PC-3 (cell line): ENCODE measurements around the gene IGSF8. TPM values are rescaled to one million over a fixed set of nuclear protein-coding genes. Genes with fewer than 3 reads are reported as not detected.
A peak's percentile ranks its signal among the peaks of the same experiment; 100 is the strongest.

Experiments
- ATAC-seq: fragments of 200-7000 bp; cut with Tn5 transposase; 2 replicates; pipeline ENCODE4 v1.9.1; 2020; ENCODE audit warnings: mild to moderate bottlenecking, moderate library complexity
- BruUV-seq: library from RNA; stranded (reverse); fragments of 400-500 nt; replicated peaks from 2 replicates; lab custom pipeline; 2021; lab: Mats Ljungman, UMichigan
- CTCF ChIA-PET: fragments of 300-600 bp; sonication (Branson Sonifier 250); formaldehyde crosslinking; loops from one replicate; lab custom pipeline; 2022; ENCODE audit warnings: antibody characterized with exemption; lab: Charles Lee
- POLR2A ChIA-PET: fragments of 300-600 bp; sonication (Branson Sonifier 250); formaldehyde crosslinking; loops from one replicate; lab custom pipeline; 2022; ENCODE audit warnings: antibody characterized with exemption; ENCODE audit not compliant: unreplicated experiment; lab: Charles Lee
- DNase-seq: peaks from one replicate; pipeline ENCODE4 v3.0.0-alpha.2; 2015
- H2AFZ ChIP-seq: fragments of 300-600 bp; sonication (generic); 2 replicates; pipeline ENCODE4 v1.6.0; 2016; ENCODE audit warnings: antibody characterized with exemption, low read length
- H3F3A ChIP-seq: fragments of 300-600 bp; sonication (generic); one replicate; pipeline ENCODE4 v1.6.0; 2017; ENCODE audit warnings: antibody characterized with exemption, low read length, control low read depth, mild to moderate bottlenecking; ENCODE audit not compliant: unreplicated experiment
- H3K27ac ChIP-seq: fragments of 300-600 bp; sonication (generic); 2 replicates; pipeline ENCODE4 v1.5.1; 2016; ENCODE audit warnings: mild to moderate bottlenecking, low read length
- H3K27me3 ChIP-seq: fragments of 300-600 bp; sonication (generic); 2 replicates; pipeline ENCODE4 v1.6.1; 2016; ENCODE audit warnings: low read length, mixed read lengths
- H3K36me3 ChIP-seq: fragments of 300-600 bp; sonication (generic); 2 replicates; pipeline ENCODE4 v1.6.1; 2016; ENCODE audit warnings: low read depth, mixed run types, low read length, mixed read lengths
- H3K4me1 ChIP-seq: fragments of 300-600 bp; sonication (generic); 2 replicates; pipeline ENCODE4 v1.5.1; 2016; ENCODE audit warnings: low read length; ENCODE audit not compliant: insufficient read depth
- H3K4me2 ChIP-seq: fragments of 300-600 bp; sonication (generic); 2 replicates; pipeline ENCODE4 v1.6.0; 2016; ENCODE audit warnings: low read length
- H3K4me3 ChIP-seq: fragments of 300-600 bp; sonication (generic); 2 replicates; pipeline ENCODE4 v1.5.1; 2016; ENCODE audit warnings: mild to moderate bottlenecking, low read length, mixed read lengths
- H3K79me2 ChIP-seq: fragments of 300-600 bp; sonication (generic); 2 replicates; pipeline ENCODE4 v1.6.1; 2017; ENCODE audit warnings: low read length, mixed read lengths
- H3K9ac ChIP-seq: fragments of 300-600 bp; sonication (generic); 2 replicates; pipeline ENCODE4 v1.6.0; 2016; ENCODE audit warnings: mild to moderate bottlenecking, low read length
- H3K9me2 ChIP-seq: fragments of 300-600 bp; sonication (generic); replicated peaks from 2 replicates; pipeline ENCODE4 v1.6.1; 2016; ENCODE audit warnings: mixed run types, low read length, mixed read lengths
- H3K9me3 ChIP-seq: fragments of 300-600 bp; sonication (generic); 2 replicates; pipeline ENCODE4 v1.6.1; 2016; ENCODE audit warnings: low read length, mixed read lengths
- H4K20me1 ChIP-seq: fragments of 300-600 bp; sonication (generic); 2 replicates; pipeline ENCODE4 v1.6.1; 2016; ENCODE audit warnings: low read length, mixed read lengths
- EZH2 ChIP-seq: fragments of 300-600 bp; sonication (generic); IDR thresholded peaks from one replicate; pipeline ENCODE4 v1.6.1; 2017; ENCODE audit warnings: antibody characterized with exemption, mild to moderate bottlenecking, low read length; ENCODE audit not compliant: unreplicated experiment
- EZH2phosphoT487 ChIP-seq: fragments of 300-600 bp; sonication (generic); IDR thresholded peaks from 2 replicates; pipeline ENCODE4 v1.6.1; 2018; ENCODE audit warnings: mild to moderate bottlenecking, antibody characterized with exemption, low read length, borderline replicate concordance
- intact Hi-C: fragments of 100-400 bp; cut with micrococcal nuclease; formaldehyde crosslinking; loops from 2 replicates; pipeline ENCODE4 v1.9.0; 2023
- total RNA-seq: library from RNA; depleted of rRNA; stranded (reverse); fragments of >200 nt; gene quantifications from 2 replicates; pipeline ENCODE4 v1.2.3, GENCODE V29; 2014
- TF ChIP-seq, protein P1 (sequence below): fragments of 300-600 bp; sonication (generic); conservative IDR thresholded peaks from 2 replicates; pipeline ENCODE4 v1.5.1; 2017; ENCODE audit warnings: antibody characterized with exemption, low read depth, mild to moderate bottlenecking, low read length

IGSF8 gene
- total RNA-seq, 1 experiment from 2014 or later = 37.1 TPM

DNA sequence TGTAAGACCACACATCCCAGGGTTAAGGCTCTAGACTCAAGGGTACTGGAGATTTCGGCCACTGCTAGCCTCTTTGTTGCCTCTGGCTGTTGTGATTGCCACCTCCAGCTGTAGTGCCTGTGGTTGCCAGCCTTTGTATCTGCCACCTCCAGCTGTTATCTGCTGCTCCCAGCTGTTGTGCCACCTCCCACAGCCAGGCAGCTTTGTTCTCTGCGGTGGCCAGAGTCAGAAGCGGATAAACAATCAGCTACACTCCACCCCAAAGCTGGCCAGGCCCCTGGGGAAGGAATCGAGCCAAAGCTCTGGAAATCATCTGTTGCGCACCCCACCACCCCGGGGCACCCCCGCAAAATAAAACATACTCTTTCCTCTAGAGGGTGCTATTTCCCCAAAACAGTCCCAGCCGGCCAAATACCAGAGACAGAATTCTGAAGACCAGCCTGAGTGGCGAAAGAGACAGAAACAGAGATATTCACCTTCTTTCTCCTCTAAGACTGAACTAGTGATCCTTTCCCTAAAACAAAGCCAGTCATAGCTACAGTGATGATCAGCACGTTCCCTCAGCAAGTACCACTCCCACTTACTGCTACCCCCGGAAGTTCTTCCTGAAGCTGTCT is 51.8 kb downstream of the IGSF8 start:
- ATAC-seq = peak; percentile 84
- Histone ChIP-seq H3F3A (no peaks in the 10 kb centered on the region), H3K9me3 (no peaks in the 10 kb centered on the region), H3K27me3 (peaks cover 40% of the 10 kb centered on the region), H3K4me2 (peak overlapping the region; percentile 29; the same call in 1 of the 2 replicates), H3K9me2 (no peaks in the 10 kb centered on the region), H3K4me1 (no peaks in the 10 kb centered on the region), H2AFZ (peak overlapping the region; percentile 46; the same call in 1 of the 2 replicates), H3K4me3 (no peak overlapping the region), H3K27ac (no peak overlapping the region), H4K20me1 (no peaks in the 10 kb centered on the region), H3K79me2 (no peaks in the 10 kb centered on the region), H3K9ac (no peak overlapping the region), H3K36me3 (no peaks in the 10 kb centered on the region)
- DNase-seq = peak; percentile 58
- ChIA-PET CTCF (interaction anchor here (0.6 to 1.4 kb wide), 6 partner anchors 24 to 1106 kb away, joined by 3 to 7 read pairs (median 4); no protein-coding TSS in a partner anchor), POLR2A (no interaction called here)
- intact Hi-C loops = loop anchor here (1.0 kb wide), 1 partner anchor 38 kb away; no protein-coding TSS in a partner anchor
- BruUV-seq = no TSS peak
- TF ChIP-seq, protein P1, sequence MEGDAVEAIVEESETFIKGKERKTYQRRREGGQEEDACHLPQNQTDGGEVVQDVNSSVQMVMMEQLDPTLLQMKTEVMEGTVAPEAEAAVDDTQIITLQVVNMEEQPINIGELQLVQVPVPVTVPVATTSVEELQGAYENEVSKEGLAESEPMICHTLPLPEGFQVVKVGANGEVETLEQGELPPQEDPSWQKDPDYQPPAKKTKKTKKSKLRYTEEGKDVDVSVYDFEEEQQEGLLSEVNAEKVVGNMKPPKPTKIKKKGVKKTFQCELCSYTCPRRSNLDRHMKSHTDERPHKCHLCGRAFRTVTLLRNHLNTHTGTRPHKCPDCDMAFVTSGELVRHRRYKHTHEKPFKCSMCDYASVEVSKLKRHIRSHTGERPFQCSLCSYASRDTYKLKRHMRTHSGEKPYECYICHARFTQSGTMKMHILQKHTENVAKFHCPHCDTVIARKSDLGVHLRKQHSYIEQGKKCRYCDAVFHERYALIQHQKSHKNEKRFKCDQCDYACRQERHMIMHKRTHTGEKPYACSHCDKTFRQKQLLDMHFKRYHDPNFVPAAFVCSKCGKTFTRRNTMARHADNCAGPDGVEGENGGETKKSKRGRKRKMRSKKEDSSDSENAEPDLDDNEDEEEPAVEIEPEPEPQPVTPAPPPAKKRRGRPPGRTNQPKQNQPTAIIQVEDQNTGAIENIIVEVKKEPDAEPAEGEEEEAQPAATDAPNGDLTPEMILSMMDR = peak; percentile 90
- no peak for TF ChIP-seq EZH2

DNA sequence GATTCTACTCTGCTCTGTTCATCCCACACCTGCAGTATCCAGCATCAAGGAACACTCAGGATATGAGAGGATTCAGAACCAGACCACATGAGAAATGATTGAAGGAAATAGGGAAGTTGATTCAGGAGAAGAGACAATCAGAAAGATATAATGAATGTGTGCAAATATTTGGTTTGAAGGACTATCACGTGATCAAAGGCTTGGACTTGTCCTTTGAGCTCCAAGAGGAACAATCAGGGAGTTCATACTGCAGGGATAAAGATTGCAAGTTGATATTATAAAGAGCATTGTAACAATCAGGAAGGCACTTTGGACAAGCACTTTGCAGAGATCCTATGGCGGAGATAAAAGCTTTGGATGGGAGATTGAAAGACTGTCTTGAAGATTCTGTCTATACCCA is 52.8 kb downstream of the IGSF8 start:
- ChIA-PET POLR2A (no interaction called here), CTCF (interaction anchor here (0.6 to 1.2 kb wide), 3 partner anchors 10 to 331 kb away, joined by 3 to 7 read pairs (median 5); no protein-coding TSS in a partner anchor)
- Histone ChIP-seq H3K79me2 (no peaks in the 10 kb centered on the region), H3K9me3 (no peaks in the 10 kb centered on the region), H3K27ac (no peak overlapping the region), H3K27me3 (peaks cover 34% of the 10 kb centered on the region; the same call in 1 of the 2 replicates), H3F3A (no peaks in the 10 kb centered on the region), H2AFZ (no peak overlapping the region), H3K4me1 (no peaks in the 10 kb centered on the region), H3K4me2 (no peak overlapping the region), H3K36me3 (no peaks in the 10 kb centered on the region), H3K9ac (no peak overlapping the region), H4K20me1 (no peaks in the 10 kb centered on the region), H3K4me3 (no peak overlapping the region), H3K9me2 (no peaks in the 10 kb centered on the region)
- no TSS peak for BruUV-seq
- intact Hi-C loops = loop anchor here (1.0 kb wide), 1 partner anchor 39 kb away; no protein-coding TSS in a partner anchor
- DNase-seq (no peak), ATAC-seq (no peak)
- TF ChIP-seq, protein P1 = no peak
- TF ChIP-seq EZH2 (no peak), EZH2phosphoT487 (no peak)

DNA sequence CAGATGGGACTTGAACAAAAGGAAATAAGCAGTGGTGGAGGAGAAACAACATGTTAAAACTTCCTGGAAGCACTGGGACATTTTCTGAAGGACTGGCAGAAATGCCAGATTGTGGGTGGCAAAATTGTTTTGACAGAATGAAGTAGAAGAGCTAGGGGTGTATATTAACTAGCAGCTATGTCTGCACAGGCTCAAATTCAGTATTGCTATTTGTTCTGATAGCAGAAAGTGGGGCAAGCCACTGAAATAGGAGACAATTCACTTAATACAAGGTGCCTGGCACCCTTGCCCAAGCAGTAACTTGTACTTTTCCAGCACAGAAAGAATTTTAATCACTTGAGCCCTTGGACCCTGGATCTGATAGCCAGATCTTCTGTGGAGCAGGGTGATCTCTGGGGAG is 54.9 kb downstream of the IGSF8 start:
- ChIA-PET CTCF (no interaction called here), POLR2A (no interaction called here)
- Histone ChIP-seq H3K79me2 (no peaks in the 10 kb centered on the region), H3K4me2 (no peak overlapping the region), H3K27ac (no peak overlapping the region), H3K9ac (no peak overlapping the region), H3K4me1 (no peaks in the 10 kb centered on the region), H3K4me3 (no peak overlapping the region), H3F3A (no peaks in the 10 kb centered on the region), H3K27me3 (peaks cover 26% of the 10 kb centered on the region; the same call in 1 of the 2 replicates), H3K9me3 (no peaks in the 10 kb centered on the region), H4K20me1 (no peaks in the 10 kb centered on the region), H3K36me3 (no peaks in the 10 kb centered on the region), H2AFZ (no peak overlapping the region), H3K9me2 (no peaks in the 10 kb centered on the region)
- ATAC-seq (no peak), DNase-seq (no peak)
- BruUV-seq = no TSS peak
- TF ChIP-seq EZH2phosphoT487 (no peak), EZH2 (no peak)
- TF ChIP-seq, protein P1 = no peak
- intact Hi-C loops = no loop called here
